Measurements from ENCODE around the gene ALDH8A1. TPM values are rescaled to one million over a fixed set of nuclear protein-coding genes. Genes with fewer than 3 reads are reported as not detected.
"Not testable (repeated sequence)": the region's sequence is repeated elsewhere in the genome, so short reads cannot be mapped to it uniquely, and the experiment has no call there.

ALDH8A1 gene
- total RNA-seq, 1 experiment from 2014 or later = not detected

- DNase-seq (ENCODE audit: extremely low read depth, low read depth) = no peak
These were observed 38.4 kb downstream of the ALDH8A1 start for GRCh38 chr6:134911547-134911946.

GRCh38 chr6:134910593-134910935 lies 39.3 kb downstream of the ALDH8A1 start:
- DNase-seq (ENCODE audit: extremely low read depth, low read depth) = no peak

DNA sequence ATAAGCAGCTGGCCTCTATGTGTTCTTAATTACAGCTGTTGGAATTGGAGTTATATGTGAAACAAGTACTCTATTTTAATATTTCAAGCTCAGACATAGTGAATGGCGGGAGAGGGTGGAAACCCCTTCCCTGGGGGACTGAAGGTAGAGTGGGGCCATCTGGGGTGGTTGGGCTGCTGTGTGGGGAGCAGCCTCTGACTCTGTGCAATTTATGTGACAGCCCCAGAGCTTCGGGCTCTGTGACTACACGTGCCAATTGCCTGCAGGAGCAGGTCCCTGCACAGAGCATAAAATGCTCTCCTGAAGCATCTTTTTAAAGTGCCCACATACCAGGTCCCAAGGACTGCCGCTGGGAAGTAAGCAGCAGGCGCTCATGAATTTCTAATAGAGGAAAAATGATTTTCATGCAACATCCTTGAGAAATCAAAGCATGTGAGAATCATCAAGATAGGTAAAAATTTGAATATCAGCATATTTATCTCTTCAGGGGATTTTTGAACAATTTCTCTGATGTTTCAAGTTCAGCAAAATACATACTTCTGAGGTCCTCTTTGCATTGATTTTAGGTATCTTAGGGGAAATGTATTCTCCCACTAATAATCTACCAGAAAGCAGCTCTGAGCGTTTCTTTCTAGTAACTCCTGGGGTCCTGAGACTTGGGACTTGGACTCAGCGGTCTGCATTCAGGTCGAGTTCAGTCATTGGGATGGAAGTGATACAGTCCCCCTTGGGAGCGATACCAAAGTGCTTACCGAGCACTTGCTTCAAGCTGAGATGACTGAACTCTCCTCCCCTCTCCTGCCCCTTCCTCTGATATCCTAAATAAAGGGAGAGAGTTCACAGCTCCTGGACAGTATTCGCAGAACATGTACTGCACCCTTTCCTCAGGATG lies 40.0 kb downstream of the ALDH8A1 start:
- no peak for DNase-seq (ENCODE audit: extremely low read depth, low read depth)

DNA sequence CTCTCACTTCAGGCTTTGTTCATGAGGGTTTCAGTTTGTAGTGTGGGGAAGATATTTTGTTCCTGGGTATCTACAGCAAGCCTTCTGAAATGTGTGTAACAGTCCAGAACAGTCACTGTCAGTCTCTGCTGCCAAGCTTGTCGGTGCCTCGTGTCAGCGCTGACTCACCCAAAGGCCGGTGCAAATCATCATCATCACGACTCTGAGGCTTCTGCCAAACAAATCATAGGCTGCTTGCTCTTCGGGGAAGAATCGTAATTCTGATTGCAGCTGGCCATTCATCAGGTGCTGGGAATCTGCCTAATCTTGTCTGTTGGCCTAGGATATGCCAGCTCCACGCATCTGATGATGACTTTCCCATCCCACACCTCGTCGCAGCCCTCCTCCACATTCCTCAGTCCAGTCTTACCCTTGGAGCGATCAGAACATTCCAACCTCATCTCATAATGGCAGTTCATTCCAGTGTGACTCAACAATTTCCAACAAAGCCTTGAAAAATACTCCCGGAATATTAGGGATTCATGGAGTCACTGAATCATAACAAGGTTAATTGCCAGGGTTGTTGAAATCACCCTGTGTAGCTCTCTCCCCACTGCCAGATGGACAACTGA lies 40.9 kb downstream of the ALDH8A1 start:
- DNase-seq (ENCODE audit: extremely low read depth, low read depth) = peak; percentile 58

- DNase-seq (ENCODE audit: extremely low read depth, low read depth) = not testable (repeated sequence)
These were observed 45.2 kb downstream of the ALDH8A1 start for GRCh38 chr6:134904731-134905130.

- no peak for DNase-seq (ENCODE audit: extremely low read depth, low read depth)
These were observed 46.5 kb downstream of the ALDH8A1 start for GRCh38 chr6:134903448-134903847.

GRCh38 chr6:134902936-134903335 lies 47.0 kb downstream of the ALDH8A1 start:
- DNase-seq (ENCODE audit: extremely low read depth, low read depth) = no peak

DNA sequence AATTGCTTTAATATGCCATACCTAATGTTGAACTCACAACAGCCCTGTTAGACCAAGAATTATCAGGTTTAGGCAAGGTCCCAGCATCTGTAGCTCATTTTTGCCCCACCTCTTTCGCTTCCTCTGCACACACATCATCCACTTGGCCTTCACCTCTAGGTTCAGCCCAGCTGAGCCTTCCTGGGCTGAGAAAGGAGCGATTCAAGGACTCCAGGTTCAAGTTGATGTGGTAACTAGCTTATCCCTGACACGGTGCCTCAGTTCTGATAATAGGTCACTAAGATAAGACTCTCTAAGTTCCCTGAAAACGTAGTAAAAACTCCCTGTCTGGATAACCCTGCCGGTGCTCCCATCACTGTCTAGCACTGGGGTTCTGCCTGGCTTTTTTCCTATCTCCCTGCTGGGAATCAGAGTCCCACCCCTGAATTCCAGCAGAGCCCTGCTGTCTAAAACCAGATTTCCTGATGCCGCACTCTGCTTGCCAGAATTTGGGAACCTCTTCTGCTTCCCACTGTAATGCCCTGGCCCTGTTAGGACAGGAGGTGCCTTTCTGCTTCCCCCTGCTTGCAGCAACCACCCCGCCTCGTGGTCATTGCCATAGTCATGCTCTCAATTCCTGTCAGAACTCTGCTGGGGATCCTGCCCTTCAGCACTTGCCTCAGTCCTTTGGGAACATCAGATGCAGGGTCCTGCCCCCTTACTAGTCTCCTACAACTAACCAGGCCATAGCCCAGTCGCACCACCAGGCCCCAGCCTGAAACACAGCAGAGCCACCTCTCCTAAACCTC lies 47.6 kb downstream of the ALDH8A1 start:
- no peak for DNase-seq (ENCODE audit: extremely low read depth, low read depth)

- no peak for DNase-seq (ENCODE audit: extremely low read depth, low read depth)
These were observed 51.3 kb downstream of the ALDH8A1 start for GRCh38 chr6:134898575-134898974.

GRCh38 chr6:134898166-134898565 lies 51.7 kb downstream of the ALDH8A1 start:
- DNase-seq (ENCODE audit: extremely low read depth, low read depth) = not testable (repeated sequence)

- no peak for DNase-seq (ENCODE audit: extremely low read depth, low read depth)
These were observed 53.0 kb downstream of the ALDH8A1 start for GRCh38 chr6:134896910-134897309.

DNA sequence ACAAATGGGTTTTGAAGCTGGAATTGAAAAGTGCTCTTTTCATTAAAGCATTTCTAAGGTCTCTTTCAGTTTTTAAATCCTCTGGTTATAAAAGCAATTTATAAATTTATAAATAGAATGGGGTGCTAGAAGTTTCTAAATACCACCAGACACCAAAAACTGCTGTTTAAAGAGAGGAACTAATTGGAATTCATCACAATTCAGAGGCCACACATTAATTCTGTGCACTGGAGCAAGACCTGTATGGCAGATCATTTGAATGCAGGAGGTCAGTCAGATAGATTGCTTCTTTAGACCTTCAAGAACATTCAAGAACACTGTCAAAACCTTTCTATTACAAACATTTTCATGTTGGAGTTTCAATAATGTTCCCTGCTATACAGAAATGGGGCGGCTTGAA lies 55.1 kb downstream of the ALDH8A1 start:
- DNase-seq (ENCODE audit: extremely low read depth, low read depth) = no peak

GRCh38 chr6:134892362-134892761 lies 57.5 kb downstream of the ALDH8A1 start:
- DNase-seq (ENCODE audit: extremely low read depth, low read depth) = no peak

GRCh38 chr6:134891633-134892032 lies 58.3 kb downstream of the ALDH8A1 start:
- no peak for DNase-seq (ENCODE audit: extremely low read depth, low read depth)

DNA sequence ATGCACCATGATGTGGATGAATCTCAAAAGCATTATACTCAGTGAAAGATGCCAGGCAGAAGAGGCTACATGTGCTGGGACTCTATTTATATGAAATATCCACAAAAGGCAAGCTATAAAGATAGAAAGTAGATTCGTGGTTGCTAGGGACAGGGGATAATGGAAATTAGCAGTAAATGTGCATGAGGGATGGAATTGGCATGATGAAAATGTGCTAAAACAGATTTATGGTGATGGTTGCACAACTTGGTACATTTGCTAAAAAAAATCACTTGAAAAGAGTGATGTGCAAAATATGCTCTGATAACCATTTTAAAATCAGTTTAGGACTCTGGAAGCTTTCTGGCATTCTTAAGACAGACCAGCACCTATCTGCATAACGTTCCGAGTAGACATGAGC lies 61.6 kb downstream of the ALDH8A1 start:
- no peak for DNase-seq (ENCODE audit: extremely low read depth, low read depth)

DNA sequence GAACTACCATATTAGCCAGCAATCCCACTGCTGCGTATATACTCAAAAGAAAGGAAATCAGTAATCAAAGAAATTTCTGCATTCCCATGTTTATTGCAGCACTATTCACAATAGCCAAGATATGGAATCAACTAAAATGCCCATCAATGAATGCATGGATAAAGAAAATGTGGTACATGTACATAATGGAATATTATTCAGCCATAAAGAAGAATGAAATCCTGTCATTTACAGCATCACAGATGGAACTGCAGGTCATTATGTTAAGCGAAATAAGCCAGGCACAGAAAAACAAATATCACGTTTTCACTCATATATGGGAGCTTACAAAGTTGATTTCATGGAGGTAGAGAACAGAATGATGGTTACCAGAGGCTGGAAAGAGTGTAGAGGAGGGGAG lies 65.1 kb downstream of the ALDH8A1 start:
- no peak for DNase-seq (ENCODE audit: extremely low read depth, low read depth)

GRCh38 chr6:134883314-134883713 lies 66.6 kb downstream of the ALDH8A1 start:
- DNase-seq (ENCODE audit: extremely low read depth, low read depth) = no peak

DNA sequence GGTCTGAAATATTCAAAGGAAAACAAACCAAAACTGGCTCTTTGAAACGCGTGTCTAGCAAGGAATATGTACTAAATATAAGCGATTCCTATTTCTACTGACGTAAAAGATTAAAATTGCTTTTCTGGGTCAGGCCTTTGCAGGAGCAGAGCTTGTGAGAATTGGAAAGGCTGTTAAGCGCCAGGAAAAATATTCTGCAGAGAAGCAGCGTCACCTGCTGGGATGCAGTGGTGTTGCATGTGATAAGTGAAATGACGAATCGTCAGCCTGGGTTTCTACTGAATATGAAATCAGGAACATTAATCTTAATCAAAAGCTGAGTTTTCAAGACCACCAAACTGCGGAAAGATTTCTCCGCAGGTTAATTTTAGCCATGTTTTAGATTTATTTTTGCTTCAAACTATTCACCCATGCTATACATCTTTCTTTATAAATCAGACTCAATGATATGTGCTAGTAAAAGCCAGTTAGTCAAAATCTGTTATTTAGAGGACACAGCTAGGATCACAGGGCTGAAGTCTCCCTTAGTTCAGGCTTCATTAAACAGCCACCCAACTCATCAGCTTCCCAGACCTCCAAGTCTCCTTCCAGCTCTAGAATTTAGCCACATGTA lies 67.4 kb downstream of the ALDH8A1 start:
- peak; percentile 61 for DNase-seq (ENCODE audit: extremely low read depth, low read depth)

GRCh38 chr6:134880487-134881190 lies 69.3 kb downstream of the ALDH8A1 start:
- no peak for DNase-seq (ENCODE audit: extremely low read depth, low read depth)

DNA sequence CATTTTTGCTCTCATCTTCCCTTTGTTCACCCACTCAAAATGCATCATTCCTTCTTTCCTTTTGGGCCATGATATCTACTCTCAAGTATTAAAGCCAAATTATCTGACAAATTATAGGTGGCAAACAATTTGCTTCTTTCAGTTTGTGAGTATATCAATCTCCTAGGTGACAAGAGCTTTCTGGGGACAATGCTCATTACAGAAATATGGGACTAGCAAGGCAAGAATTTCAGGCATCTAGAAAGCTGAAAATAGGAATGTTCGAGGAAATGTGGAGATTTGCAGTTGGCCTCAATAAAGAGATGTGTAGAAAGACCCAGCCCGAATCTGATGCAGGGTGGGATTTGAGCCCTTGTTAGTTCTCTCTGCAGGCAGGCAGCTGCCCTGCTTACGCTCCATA lies 71.8 kb downstream of the ALDH8A1 start:
- DNase-seq (ENCODE audit: extremely low read depth, low read depth) = no peak
